Fibroblast of the aortic adventitia (primary cell): ENCODE data around the gene MEN1. TPM values are rescaled to one million over a fixed set of nuclear protein-coding genes. Genes with fewer than 3 reads are reported as not detected.

Experiments
- DNase-seq: peaks from one replicate; pipeline ENCODE4 v3.0.0-alpha.2; 2010; ENCODE audit warnings: low read depth
- H3K4me3 ChIP-seq: 2 replicates; pipeline ENCODE4 v1.5.1; 2011; ENCODE audit warnings: low read depth, mild to moderate bottlenecking, control low read depth, low read length, moderate library complexity
- total RNA-seq: library from RNA; depleted of rRNA; stranded (reverse); fragments of >200 nt; gene quantifications from 2 replicates; pipeline ENCODE4 v1.2.3, GENCODE V29; 2012; ENCODE audit warnings: low replicate concordance
- TF ChIP-seq, protein P1 (sequence below): IDR thresholded peaks from 2 replicates; pipeline ENCODE4 v1.5.1; 2011; ENCODE audit warnings: mild to moderate bottlenecking, low read length, control low read depth, inconsistent platforms; ENCODE audit not compliant: insufficient read depth

MEN1 gene
- total RNA-seq, 1 donor = 15.9 TPM

DNA sequence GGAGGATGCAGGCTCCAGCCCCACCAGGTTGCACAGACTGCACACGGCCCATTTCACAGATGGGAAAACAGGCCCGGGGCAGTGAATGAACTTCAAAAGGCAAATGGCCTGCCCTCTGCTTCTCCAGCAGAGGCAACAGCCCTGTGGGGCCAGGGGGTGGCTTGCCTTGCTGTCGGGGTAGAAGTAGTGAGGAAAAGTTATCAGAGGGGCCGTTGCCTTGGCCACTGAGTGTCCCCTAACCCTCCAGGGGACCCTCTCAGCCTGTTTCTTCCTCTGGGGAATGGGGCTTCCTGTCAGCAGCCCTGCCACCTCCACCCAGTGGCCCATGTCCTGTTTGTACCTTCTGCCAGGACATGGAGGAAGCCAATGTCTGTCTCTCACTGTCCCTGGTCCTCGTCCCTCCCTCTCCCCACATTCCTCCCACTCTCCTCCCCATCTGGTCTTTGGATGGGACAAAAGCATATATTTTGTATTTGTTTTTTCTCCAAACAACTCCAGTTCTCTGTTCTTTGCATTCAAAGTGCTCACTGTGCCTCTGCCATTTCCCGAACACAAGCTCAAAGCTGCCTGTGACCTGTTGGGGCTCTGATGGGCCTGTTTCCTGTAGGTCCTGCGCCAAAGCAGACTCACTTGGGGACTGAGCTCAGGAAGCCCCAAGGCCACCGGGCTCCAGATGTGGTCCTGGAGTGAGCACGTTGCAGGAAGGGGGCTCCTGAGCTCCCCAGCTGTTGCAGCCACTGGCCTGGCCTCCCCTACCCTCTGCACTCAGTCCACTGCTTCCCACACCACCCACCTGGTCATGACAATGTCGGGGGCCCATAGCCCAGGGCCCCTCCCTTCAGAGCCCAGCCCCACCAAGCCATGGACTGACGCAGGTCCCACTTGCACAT, 16.8 kb downstream of the MEN1 start:
- TF ChIP-seq, protein P1, sequence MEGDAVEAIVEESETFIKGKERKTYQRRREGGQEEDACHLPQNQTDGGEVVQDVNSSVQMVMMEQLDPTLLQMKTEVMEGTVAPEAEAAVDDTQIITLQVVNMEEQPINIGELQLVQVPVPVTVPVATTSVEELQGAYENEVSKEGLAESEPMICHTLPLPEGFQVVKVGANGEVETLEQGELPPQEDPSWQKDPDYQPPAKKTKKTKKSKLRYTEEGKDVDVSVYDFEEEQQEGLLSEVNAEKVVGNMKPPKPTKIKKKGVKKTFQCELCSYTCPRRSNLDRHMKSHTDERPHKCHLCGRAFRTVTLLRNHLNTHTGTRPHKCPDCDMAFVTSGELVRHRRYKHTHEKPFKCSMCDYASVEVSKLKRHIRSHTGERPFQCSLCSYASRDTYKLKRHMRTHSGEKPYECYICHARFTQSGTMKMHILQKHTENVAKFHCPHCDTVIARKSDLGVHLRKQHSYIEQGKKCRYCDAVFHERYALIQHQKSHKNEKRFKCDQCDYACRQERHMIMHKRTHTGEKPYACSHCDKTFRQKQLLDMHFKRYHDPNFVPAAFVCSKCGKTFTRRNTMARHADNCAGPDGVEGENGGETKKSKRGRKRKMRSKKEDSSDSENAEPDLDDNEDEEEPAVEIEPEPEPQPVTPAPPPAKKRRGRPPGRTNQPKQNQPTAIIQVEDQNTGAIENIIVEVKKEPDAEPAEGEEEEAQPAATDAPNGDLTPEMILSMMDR = no peak
- no peak overlapping the region for H3K4me3 ChIP-seq
- no peak for DNase-seq

DNA sequence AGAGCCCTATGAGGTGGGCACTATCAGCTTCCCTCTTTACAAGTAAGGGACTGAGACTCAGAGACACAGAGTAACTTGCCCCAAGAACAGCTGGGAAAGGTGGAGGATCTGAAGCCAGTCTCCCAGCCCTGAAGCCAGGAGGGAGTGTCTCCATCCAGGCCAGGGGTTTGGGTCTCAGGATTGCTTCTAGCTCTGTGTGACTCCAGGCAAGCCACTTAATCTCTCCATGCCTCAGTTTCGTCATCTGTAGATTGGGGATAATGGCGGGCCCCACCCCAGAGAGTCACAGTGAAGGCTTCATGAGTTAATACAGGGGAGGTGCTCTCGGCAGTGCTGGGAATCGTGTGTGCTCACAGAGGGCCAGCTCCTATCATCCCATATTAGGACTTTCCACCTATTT, 17.9 kb downstream of the MEN1 start:
- H3K4me3 ChIP-seq = no peak overlapping the region
- no peak for DNase-seq
- TF ChIP-seq, protein P1 = no peak

DNA sequence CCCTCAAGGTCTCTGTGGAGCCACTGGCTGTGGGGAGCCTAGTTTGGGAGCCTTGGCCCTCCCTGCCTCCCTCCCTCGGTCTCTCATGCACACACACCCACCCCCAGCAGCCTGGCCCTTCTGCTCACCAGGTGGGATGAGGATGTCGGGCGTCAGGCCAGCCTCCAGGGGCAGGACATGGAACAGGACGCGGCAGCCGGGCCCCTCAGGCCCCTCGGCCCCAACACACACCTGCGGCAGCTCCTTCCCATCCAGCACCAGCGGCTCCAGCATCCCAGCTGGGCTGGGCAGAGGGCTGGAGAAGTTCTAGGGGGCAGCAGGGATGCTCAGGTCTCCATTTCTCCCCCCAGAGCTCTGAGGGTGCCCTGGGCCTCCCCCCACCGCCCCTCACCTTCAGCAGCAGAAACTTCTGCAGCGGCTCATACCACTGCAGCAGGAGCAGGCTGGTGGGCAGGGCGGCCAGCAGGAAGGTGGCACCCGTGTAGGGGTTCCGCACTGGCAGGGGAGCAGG, 18.5 kb downstream of the MEN1 start:
- no peak overlapping the region for H3K4me3 ChIP-seq
- no peak for DNase-seq
- TF ChIP-seq, protein P1 = no peak

DNA sequence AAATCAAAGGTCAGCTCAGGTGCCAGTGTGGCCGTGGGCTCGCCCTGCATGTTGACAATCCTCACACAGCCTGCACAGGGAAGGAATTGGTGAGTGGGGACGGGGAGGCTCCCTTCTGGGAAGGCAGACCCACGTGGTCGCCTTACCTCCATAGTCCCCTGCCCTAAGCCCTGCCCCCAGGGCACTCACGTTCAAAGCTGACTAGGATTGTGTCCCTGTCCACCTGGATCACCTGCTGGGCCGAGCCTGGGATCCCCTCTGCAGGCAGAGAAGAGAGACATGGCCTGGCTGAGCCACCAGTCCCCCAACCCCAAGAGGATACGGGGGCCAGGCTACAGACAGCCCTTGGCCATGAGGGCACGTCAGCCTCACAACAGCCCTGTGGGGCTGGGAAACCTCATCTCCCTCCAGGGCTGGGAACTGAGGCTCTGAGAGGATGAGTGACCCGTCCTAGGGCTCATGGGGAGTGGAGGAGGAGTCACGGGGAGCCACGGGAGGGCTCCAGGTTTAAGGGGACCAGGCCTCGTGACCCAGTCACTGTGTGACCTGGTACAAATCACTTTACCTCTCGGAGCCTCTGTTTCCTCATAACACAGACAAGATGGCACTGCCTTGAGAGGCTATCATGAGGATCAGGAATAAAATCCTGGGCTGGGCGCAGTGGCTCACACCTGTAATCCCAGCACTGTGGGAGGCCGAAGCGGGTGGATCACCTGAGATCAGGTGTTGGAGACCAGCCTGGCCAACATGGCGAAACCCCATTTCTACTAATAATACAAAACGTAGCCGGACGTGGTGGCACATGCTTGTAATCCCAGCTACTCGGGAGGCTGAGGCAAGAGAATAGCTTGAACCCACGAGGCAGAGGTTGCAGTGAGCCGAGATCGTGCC, 19.9 kb downstream of the MEN1 start:
- TF ChIP-seq, protein P1 = no peak
- DNase-seq = no peak
- no peak overlapping the region for H3K4me3 ChIP-seq

DNA sequence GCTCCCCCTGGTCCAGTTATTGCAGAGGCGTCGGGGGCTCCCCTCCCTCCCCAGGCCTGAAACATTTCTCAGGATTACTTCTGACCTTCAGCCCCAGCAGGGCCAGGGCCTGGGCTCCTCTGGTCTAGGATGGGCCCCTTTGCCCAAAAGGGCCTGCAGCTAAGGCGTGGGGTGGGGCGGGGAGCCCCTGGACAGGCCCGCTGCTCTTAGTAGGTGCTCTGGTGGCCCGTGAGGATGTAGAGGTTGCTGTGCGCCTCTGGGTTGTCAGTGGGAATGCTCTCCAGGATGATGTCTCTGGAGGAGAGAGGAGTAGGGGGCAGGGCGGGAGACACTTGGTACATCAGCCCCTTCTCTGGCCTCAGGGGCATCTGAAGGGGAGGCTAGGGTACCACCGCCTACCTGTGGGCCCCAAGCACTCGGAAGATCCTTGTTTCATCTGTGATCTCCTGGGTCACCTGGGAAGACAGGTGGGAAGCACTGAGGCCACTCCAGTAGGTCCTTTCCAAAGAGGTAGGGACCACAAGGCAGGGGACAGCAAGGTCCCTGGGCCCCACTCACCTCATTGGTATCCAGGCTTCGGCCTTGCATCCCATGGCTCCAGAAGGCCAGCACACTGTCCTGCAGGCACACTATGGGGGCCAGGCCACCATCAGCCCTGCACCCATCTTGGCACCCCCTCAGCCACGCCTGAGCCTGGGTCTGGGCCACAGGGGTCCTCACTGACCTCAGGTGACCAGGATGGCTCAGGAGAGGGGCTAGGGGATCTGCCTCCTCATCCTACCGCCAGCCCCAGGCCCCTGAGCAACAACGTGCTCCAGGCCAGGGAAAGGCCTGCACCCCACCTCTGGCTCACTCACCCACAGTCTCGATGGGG, 20.8 kb downstream of the MEN1 start:
- no peak for DNase-seq
- TF ChIP-seq, protein P1 = no peak

More for the DNA sequence above, 20.8 kb downstream of the MEN1 start:
- no peak overlapping the region for H3K4me3 ChIP-seq
